Measurements from ENCODE around the gene GGT6. TPM values are rescaled to one million over a fixed set of nuclear protein-coding genes. Genes with fewer than 3 reads are reported as not detected.
A peak's percentile ranks its signal among the peaks of the same experiment; 100 is the strongest.
"Not testable (repeated sequence)": the region's sequence is repeated elsewhere in the genome, so short reads cannot be mapped to it uniquely, and the experiment has no call there.

The GGT6 gene
- total RNA-seq, 4 donors from 2014 or later: not detected

GRCh38 chr17:4593021-4593421, 32.6 kb upstream of the GGT6 start:
- Histone ChIP-seq H3K9me3 (no peaks in the 10 kb centered on the region), H3K36me3 (peaks cover 0 to 12% (median 4%) of the 10 kb centered on the region in 4 donors), H3K4me3 (no peak overlapping the region), H3K27me3 (no peaks in the 10 kb centered on the region), H3K27ac (replicated peaks in 1 of 4) (peak overlapping the region; percentile 23 to 62 (median 52)), H3K4me1 (peaks cover 2 to 47% (median 28%) of the 10 kb centered on the region in 4 donors)
- intact Hi-C loops (cut with DNase I): no loop called here
- TF ChIP-seq POLR2A (IDR thresholded peaks at IDR 0.05; ENCODE audit: low read depth): no peak
- no peak for TF ChIP-seq POLR2AphosphoS5 (IDR thresholded peaks at IDR 0.05)
- TF ChIP-seq CTCF (IDR thresholded peaks at IDR 0.05): no peak
- TF ChIP-seq EP300 (IDR thresholded peaks at IDR 0.05): no peak
- no peak for DNase-seq (ENCODE audit: extremely low spot score)
- WGBS: 90% methylated on average over 9 of the region's 14 CpGs

DNA sequence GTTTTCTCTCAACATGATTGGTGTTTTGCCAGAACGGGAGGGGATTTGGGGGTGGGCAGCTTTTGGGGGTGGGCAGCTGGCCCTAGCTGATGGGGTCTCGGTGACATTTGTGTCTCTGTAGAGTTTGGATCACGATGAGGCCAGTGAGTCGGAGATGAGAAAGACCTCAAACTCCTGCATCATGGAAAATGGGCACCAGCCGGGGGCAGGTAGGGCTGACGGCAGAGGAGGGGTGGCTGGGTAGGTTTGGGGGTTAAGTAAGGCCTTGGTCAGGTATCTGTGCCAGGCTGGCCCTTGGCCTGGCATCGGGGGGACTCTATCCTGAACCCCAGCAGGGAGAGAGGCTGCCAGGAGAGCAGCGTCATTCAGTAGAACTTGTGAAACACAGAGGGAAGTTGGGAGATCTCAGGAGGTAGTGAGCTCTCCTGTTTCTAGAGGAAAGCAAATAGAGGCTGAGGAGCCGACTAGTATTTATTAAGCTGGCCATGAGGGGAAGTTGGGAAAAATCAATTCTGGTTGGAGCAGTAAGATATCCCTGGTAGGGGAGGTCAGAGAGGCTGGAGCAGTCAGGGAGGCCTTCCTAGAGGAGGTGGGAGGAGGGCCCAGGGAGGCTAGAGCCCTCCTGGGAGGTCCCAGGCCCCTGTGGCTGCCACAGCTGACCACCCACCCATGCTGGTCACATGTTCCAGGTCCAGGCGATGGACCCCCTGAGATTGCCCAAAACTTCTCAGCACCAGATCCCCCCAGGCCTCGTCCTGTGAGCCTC, 32.0 kb upstream of the GGT6 start:
- Histone ChIP-seq H3K27me3 (no peaks in the 10 kb centered on the region), H3K4me3 (no peak overlapping the region), H3K27ac (replicated peaks in 1 of 4) (peak overlapping the region in 3 of 4 donors; percentile 28 to 62 (median 60)), H3K36me3 (peaks cover 0 to 12% (median 4%) of the 10 kb centered on the region in 4 donors), H3K9me3 (no peaks in the 10 kb centered on the region), H3K4me1 (peaks cover 8 to 41% (median 23%) of the 10 kb centered on the region in 4 donors)
- no peak for TF ChIP-seq CTCF (IDR thresholded peaks at IDR 0.05)
- no peak for TF ChIP-seq POLR2AphosphoS5 (IDR thresholded peaks at IDR 0.05)
- TF ChIP-seq POLR2A (IDR thresholded peaks at IDR 0.05; ENCODE audit: low read depth): no peak
- TF ChIP-seq EP300 (IDR thresholded peaks at IDR 0.05): no peak
- DNase-seq (ENCODE audit: extremely low spot score): no peak
- 85% methylated on average over 9 of the region's 11 CpGs for WGBS
- intact Hi-C loops (cut with DNase I): no loop called here

DNA sequence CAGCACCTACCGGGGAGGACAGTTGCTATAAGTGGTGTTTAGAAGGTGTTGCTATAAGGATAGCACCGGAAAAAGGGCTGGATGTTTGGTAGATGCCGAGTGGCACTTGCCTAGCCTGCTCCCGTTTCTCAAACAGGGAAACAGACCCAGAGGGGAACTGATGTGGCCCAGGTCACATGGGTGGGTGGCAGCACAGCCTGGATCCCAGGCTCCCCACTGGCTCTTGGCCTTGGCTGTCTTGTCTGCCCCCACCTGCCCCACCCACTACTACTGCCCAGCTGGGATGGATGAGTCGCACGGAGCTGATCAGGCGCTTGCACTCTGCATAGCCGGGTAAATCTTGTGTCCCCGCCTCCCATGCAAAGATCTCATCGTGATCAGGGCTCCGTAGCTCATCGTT, 31.2 kb upstream of the GGT6 start:
- Histone ChIP-seq H3K4me1 (peaks cover 14 to 33% (median 24%) of the 10 kb centered on the region in 4 donors), H3K9me3 (no peaks in the 10 kb centered on the region), H3K27me3 (no peaks in the 10 kb centered on the region), H3K36me3 (peaks cover 0 to 6% (median 1%) of the 10 kb centered on the region in 4 donors), H3K4me3 (no peak overlapping the region), H3K27ac (replicated peaks in 1 of 4) (peak overlapping the region in 3 of 4 donors; percentile 28 to 62 (median 60))
- TF ChIP-seq POLR2AphosphoS5 (IDR thresholded peaks at IDR 0.05): no peak
- 80% methylated on average over 11 of the region's 12 CpGs for WGBS
- intact Hi-C loops (cut with DNase I): no loop called here
- DNase-seq (ENCODE audit: extremely low spot score): no peak

GRCh38 chr17:4590981-4591453, 30.6 kb upstream of the GGT6 start:
- Histone ChIP-seq H3K4me1 (peaks cover 16 to 35% (median 23%) of the 10 kb centered on the region in 4 donors), H3K9me3 (no peaks in the 10 kb centered on the region), H3K4me3 (no peak overlapping the region), H3K36me3 (peaks cover 0 to 5% (median 0%) of the 10 kb centered on the region in 4 donors), H3K27ac (replicated peaks in 1 of 4) (peak overlapping the region in 2 of 4 donors; percentile 60 to 62), H3K27me3 (no peaks in the 10 kb centered on the region)
- WGBS: 83% methylated on average over 4 of the region's 10 CpGs
- TF ChIP-seq CTCF (IDR thresholded peaks at IDR 0.05) (no peak), POLR2AphosphoS5 (IDR thresholded peaks at IDR 0.05) (no peak), EP300 (IDR thresholded peaks at IDR 0.05) (no peak), POLR2A (IDR thresholded peaks at IDR 0.05; ENCODE audit: low read depth) (no peak)
- intact Hi-C loops (cut with DNase I): no loop called here
- DNase-seq (ENCODE audit: extremely low spot score): no peak

DNA sequence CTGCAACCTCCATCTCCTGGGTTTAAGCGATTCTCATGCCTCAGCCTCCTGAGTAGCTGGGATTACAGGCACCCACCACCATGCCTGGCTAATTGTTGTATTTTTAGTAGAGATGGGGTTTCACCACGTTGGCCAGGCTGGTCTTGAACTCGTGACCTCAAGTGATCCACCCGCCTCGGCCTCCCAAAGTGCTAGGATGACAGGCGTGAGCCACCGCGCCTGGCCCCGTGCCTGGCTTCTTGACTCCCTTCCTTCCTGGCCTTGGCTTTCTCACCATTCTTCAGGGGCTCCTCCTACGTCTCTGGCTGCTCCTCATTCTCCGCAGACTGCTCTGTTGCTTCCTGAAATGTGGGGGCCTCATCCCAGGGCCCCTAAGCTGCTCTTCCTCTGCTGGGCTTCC, 29.7 kb upstream of the GGT6 start:
- DNase-seq (ENCODE audit: extremely low spot score); intact Hi-C loops (cut with DNase I); H3K4me3 ChIP-seq; H3K9me3 ChIP-seq; H3K36me3 ChIP-seq; H3K27me3 ChIP-seq: not testable (repeated sequence)
- WGBS: 52% methylated on average over 9 of the region's 11 CpGs
- Histone ChIP-seq H3K27ac (replicated peaks in 1 of 4) (peak overlapping the region in 2 of 4 donors; percentile 60 to 62), H3K4me1 (peaks cover 19 to 42% (median 29%) of the 10 kb centered on the region in 4 donors)
